Adipocyte (in vitro differentiated cells): Measurements from ENCODE around the gene C1orf56.

Source experiments
- DNase-seq: peaks from one replicate; pipeline ENCODE4 v3.0.0-alpha.2; 2015; ENCODE audit warnings: low read depth
- H3K27me3 ChIP-seq: replicated peaks from 2 replicates; pipeline ENCODE4 v1.7.0; 2013; ENCODE audit warnings: mild to moderate bottlenecking, low read length, moderate library complexity; ENCODE audit not compliant: control insufficient read depth, insufficient read depth
- H3K36me3 ChIP-seq: 2 replicates; pipeline ENCODE4 v1.7.0; 2013; ENCODE audit warnings: low read length, mild to moderate bottlenecking, moderate library complexity; ENCODE audit not compliant: control insufficient read depth, insufficient read depth, severe bottlenecking
- H3K4me1 ChIP-seq: 2 replicates; pipeline ENCODE4 v1.7.0; 2013; ENCODE audit warnings: mild to moderate bottlenecking, low read length, moderate library complexity; ENCODE audit not compliant: control insufficient read depth, insufficient read depth
- H3K4me3 ChIP-seq: 2 replicates; pipeline ENCODE4 v1.7.0; 2013; ENCODE audit warnings: mild to moderate bottlenecking, low read length, moderate library complexity
- H3K9ac ChIP-seq: 2 replicates; pipeline ENCODE4 v1.7.0; 2013; ENCODE audit warnings: mild to moderate bottlenecking, low read length, moderate library complexity
- H3K9me3 ChIP-seq: 2 replicates; pipeline ENCODE4 v1.7.0; 2013; ENCODE audit warnings: mild to moderate bottlenecking, low read length, moderate library complexity; ENCODE audit not compliant: control insufficient read depth

The C1orf56 gene

DNA sequence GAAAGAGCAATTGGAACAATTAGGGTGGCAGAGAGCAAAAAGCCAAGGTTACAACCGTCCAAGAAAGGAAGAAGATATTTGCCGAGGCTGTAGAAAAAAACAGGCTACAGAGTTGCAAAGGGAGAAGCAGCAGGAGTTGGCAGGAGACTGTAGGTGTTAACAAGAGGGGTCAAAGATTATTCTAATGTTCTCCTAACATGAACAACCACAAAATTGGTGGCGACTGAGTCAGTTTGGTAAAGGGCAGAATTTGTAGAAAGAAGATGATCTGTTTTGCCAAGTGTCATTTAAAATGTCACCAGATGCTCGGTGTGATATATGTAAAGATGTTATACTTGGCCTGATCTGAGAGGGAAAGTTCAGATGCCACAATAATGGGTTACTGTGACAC, 39.7 kb upstream of the C1orf56 start:
- peaks cover 55% of the 10 kb centered on the region for H3K4me1 ChIP-seq

DNA sequence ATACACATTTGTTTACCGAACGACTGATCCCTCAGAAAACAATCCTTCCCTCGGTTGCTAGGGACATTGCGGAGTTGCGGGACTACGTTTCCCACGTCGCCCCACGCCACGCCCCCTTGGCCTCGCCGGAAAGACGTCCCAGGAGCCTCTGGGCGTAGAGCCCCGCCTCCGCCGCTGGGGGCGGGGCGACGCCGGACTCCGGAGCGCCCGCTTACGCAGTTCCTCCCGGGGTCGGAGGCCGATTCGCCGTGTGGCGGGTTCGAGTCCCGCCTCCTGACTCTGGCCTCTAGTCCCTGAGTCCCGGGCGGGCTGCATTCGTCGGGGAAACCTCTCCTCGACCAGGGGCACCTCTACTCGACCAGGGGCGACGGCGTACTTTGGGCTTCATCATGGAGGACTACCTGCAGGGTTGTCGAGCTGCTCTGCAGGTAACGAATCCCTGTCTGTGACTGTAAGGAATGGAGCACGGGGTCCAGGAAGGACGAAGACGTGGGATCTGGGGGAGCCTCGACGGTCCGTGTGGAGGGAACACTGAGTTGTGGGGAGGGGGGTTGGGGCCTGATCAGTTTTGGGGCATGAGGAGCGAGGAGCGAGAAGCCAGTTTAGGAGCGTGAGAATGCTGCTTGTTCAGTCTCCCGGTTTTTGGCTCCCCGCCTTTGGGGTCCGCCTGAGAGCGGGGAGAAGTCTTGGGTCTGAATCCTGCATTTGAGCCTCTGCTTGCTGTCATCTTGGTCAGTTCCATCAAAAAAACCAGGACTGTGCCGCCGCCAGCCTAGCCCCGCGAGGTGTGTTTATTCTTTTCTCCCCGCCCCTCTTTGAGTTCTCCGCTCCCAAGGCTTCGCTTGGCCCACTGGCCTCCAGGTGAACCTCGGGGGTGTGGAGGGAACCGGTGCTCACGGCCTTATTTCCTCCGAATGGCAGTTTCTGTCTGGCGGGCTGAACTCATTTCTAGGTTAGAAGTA, 39.0 kb upstream of the C1orf56 start, which contains the start of gene PRUNE1:
TSS of gene PRUNE1 (plus strand) at position 206 of the 962 bp plus-strand sequence. CDS start at position 390, 184 bp downstream.
- peak within 1 kb of the TSS; percentile 99 for H3K4me3 ChIP-seq
- peak; percentile 99 for DNase-seq
- H3K4me1 ChIP-seq, result peaks cover 62% of the 10 kb centered on the region
- no peaks in the 10 kb centered on the region for H3K27me3 ChIP-seq
- H3K36me3 ChIP-seq, result no peaks in the 10 kb centered on the region
- no peaks in the 10 kb centered on the region for H3K9me3 ChIP-seq
- peak within 1 kb of the TSS; percentile 96 for H3K9ac ChIP-seq

More for the DNA sequence above, 39.7 kb upstream of the C1orf56 start:
- DNase-seq, result no peak
- Histone ChIP-seq H3K9ac (peak overlapping the region; percentile 96), H3K9me3 (no peaks in the 10 kb centered on the region), H3K36me3 (no peaks in the 10 kb centered on the region), H3K27me3 (no peaks in the 10 kb centered on the region), H3K4me3 (peak overlapping the region; percentile 99)

DNA sequence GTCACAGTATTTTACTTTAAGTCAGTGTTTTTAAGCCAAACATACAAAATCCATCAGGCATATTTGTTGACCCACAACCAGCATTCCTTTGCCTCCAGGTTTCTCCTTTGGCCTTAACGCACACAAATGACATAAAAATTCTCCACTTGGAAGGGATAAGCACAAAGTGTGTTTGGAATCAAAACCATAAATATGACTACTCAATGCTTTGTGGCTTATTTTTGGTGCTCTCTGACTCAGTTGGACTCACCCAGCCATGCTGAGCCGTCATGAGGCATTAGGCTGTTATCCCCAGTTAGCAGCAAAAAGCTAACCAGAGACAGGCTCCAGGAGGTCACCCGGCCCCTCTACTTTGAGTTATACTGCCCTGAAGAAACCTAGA, 38.4 kb upstream of the C1orf56 start:
- Histone ChIP-seq H3K9ac (peak overlapping the region; percentile 96), H3K36me3 (no peaks in the 10 kb centered on the region), H3K9me3 (no peaks in the 10 kb centered on the region), H3K27me3 (no peaks in the 10 kb centered on the region), H3K4me3 (peak overlapping the region; percentile 99), H3K4me1 (peaks cover 64% of the 10 kb centered on the region)
- DNase-seq, result no peak

DNA sequence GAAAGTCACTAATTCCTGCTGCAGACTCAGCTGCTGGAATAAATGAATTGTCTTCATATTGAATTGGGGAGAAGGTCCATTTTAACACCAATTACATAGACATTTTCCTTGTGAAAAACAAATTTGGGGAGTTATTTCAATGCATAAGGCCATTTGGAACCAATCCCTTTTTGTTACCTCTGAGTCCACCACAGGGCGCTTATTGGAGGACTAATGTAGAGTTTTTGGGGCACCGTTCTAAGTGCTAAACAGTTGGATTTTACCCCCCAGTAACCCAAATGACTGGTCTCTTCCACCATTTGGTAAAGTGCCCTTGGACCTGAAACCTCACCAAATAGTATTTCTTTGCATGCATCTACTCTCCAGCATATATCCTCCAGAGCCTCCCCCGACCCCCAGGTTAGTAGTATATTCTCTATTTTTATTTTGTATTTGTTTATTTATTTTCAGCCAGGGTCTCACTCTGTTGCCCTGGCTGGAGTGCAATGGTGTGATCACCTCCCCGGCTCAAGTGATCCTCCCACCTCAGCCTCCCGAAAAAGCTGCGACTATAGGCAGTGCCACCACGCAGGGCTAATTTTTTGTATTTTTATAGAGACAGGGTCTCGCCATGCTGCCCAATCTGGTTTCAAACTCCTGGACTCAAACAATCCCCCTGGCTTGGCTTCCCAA, 37.7 kb upstream of the C1orf56 start:
- Histone ChIP-seq H3K9me3 (no peaks in the 10 kb centered on the region), H3K27me3 (no peaks in the 10 kb centered on the region), H3K4me1 (peaks cover 64% of the 10 kb centered on the region), H3K4me3 (peak overlapping the region; percentile 99), H3K9ac (peak overlapping the region; percentile 96), H3K36me3 (no peaks in the 10 kb centered on the region)
- no peak for DNase-seq

DNA sequence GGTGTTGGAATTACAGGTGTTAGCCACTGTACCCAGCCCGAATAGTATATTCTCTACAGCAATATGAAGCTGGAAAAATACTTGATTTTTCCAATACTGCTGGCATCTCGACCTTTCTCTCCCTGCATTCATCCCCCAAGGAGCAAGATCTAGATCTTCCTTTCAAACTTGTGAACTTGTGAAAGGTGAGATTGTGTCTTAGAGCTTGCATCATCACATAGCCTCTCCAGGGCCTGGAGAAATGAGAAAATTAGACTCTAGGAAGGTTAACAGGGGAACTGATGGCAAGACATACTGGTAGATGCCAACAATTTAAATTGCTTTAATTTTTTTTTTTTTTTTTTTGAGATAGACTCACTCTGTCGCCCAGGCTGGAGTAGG, 37.2 kb upstream of the C1orf56 start:
- no peak overlapping the region for H3K4me3 ChIP-seq
- no peaks in the 10 kb centered on the region for H3K36me3 ChIP-seq
- no peak overlapping the region for H3K9ac ChIP-seq
- H3K4me1 ChIP-seq, result peaks cover 63% of the 10 kb centered on the region
- no peaks in the 10 kb centered on the region for H3K9me3 ChIP-seq
- no peak for DNase-seq
- H3K27me3 ChIP-seq, result no peaks in the 10 kb centered on the region

DNA sequence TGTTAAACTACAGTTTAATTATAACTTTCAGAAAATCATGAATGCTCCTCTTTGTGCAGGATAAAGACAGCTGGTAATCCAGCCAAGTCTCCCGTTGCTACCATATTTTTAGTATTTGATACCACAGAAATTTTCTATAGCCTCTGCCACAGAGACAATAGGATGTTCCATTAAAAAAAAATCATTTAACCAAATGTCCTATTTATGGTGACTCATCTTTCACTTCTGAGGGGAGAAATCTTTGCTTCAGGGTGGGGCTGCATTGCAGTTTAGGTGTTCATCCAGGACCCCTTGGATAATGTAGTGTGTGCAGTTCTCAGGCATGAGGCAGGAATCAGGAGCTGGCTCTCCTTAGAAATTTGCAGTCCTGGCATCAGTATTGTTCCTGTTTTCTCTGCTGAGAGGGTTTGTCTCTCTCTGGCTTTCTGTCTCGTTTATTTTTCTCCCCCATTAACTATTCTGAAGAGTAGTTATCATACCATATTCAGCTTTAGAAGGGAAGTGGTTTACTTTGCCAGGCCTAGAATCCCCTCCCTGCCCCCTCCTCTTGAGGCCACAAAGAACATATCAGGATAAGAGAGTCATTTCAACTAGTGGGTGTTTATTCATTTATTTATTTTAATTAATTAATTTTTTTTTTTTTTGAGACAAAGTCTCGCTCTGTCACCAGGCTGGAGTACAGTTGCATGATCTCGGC, 36.2 kb upstream of the C1orf56 start:
- H3K9me3 ChIP-seq, result no peaks in the 10 kb centered on the region
- DNase-seq, result no peak
- no peaks in the 10 kb centered on the region for H3K36me3 ChIP-seq
- H3K9ac ChIP-seq, result no peak overlapping the region
- H3K4me3 ChIP-seq, result no peak overlapping the region
- H3K4me1 ChIP-seq, result peaks cover 59% of the 10 kb centered on the region
- no peaks in the 10 kb centered on the region for H3K27me3 ChIP-seq

DNA sequence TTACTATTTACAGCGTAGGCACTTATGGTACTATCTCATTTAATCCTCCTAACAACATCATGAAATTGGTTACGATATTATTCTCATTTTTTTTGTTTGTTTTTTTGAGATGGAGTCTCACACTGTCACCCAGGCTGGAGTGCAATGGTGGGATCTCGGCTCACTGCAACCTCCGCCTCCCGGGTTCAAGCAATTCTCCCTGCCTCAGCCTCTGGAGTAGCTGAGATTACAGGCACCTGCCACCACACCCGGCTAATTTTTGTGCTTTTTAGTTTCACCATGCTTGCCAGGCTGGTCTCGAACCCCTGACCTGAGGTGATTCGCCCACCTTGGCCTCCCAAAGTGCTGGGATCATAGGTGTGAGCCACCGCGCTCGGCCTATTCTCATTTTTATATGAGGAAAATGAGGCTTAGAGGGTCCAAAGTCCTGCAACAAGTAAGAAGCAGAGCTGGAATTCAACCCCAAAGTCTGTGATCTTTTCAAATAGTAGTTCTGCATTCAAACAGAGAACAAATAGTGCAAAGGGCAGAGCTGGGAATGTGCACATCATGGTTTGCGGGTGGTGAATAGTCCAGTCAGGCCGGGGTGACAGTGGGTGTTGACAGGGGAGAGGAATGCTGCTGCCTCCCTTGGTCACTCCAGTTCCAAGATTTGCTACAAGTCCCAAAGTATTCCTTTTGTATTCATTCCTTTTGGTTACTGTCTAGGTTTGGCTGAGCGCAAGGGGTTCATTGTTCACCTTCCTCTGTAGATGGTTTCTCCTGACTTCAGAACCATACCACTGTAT, 34.7 kb upstream of the C1orf56 start:
- peaks cover 3% of the 10 kb centered on the region for H3K36me3 ChIP-seq
- H3K9ac ChIP-seq, result peak overlapping the region; percentile 55
- peak overlapping the region; percentile 57 for H3K4me3 ChIP-seq
- no peaks in the 10 kb centered on the region for H3K9me3 ChIP-seq
- peaks cover 48% of the 10 kb centered on the region for H3K4me1 ChIP-seq
- H3K27me3 ChIP-seq, result no peaks in the 10 kb centered on the region
- DNase-seq, result no peak

DNA sequence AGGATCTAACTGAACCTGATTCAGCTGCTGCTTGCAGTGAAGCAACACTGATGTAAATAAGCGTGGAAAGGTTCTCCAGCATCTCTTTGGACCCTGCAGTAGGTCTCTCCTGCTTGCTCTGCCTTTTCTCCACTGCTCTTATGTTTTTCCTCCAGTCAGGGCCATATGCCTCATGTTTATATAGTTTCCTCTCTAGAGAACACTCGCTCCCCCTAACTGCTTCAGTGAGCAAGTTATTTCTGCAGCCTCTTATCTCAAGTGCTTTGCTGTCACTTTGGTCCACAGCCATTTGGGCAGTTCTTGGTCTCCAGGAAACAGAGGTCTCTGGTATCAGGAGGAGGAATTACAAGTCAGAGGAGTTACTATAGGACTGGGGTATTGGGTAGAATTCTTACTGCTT, 34.0 kb upstream of the C1orf56 start:
- DNase-seq, result no peak
- Histone ChIP-seq H3K36me3 (peaks cover 9% of the 10 kb centered on the region), H3K9me3 (no peaks in the 10 kb centered on the region), H3K9ac (peak overlapping the region; percentile 55), H3K4me1 (peaks cover 45% of the 10 kb centered on the region), H3K27me3 (no peaks in the 10 kb centered on the region), H3K4me3 (peak overlapping the region; percentile 57)

DNA sequence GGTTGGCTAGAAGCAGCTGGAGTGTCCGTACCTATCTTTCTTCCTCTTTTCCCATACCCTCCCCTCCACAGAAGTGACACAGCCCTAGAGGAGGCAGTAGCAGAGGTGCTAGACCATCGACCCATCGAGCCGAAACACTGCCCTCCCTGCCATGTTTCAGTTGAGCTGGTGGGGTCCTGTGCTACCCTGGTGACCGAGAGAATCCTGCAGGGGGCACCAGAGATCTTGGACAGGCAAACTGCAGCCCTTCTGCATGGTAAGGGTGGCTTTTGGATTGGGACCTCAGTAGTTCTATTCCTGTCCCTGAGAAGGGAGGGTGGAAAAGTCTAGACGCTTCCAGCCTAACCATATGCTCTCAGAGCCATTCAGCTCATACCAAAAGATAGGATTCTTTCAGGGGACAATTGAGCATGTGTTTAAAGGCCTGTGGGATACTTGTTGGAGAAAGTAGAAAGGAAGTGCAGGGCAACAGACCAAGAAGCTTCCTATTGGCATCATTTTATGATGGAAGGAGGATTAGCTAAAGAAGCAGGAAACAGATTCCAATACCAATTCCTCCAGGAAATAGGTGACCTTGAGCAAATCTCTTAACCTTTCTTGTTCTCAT, 22.9 kb upstream of the C1orf56 start:
- no peaks in the 10 kb centered on the region for H3K27me3 ChIP-seq
- peak; percentile 78 for DNase-seq
- no peak overlapping the region for H3K9ac ChIP-seq
- no peaks in the 10 kb centered on the region for H3K4me1 ChIP-seq
- no peak overlapping the region for H3K4me3 ChIP-seq
- H3K36me3 ChIP-seq, result peaks cover 39% of the 10 kb centered on the region
- H3K9me3 ChIP-seq, result no peaks in the 10 kb centered on the region

DNA sequence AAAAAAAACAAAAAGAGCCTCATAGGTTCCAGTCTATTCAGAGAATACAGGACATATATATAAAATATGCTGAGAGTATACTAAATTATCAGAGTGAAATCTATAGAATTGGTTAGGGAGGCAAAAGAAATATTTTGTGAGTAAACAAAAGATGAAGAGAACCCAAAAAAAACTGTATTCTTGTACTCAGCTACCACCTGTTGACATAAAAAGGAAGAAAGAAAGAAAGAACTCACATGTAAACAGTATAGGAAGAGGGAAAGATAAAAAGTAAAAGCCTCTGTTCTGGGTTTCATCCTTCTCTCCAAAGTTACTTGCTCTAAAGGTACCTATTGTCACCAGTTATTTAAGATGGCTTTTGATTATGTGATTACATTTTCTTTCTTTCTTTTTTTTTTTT, 21.1 kb upstream of the C1orf56 start:
- no peak for DNase-seq
- peaks cover 52% of the 10 kb centered on the region for H3K36me3 ChIP-seq
- no peaks in the 10 kb centered on the region for H3K27me3 ChIP-seq
- no peaks in the 10 kb centered on the region for H3K4me1 ChIP-seq
- H3K9me3 ChIP-seq, result no peaks in the 10 kb centered on the region
- no peak overlapping the region for H3K9ac ChIP-seq
- H3K4me3 ChIP-seq, result no peak overlapping the region
